IMR-90 (cell line): ENCODE data around the gene GSN. TPM values are rescaled to one million over a fixed set of nuclear protein-coding genes. Genes with fewer than 3 reads are reported as not detected.
A peak's percentile ranks its signal among the peaks of the same experiment; 100 is the strongest.

Source experiments
- ATAC-seq: fragments of 200-7000 bp; cut with Tn5 transposase; 2 replicates; pipeline ENCODE4 v1.9.1; 2020; ENCODE audit warnings: low read depth, mild to moderate bottlenecking, moderate library complexity
- BruUV-seq: library from RNA; stranded (reverse); fragments of 400-500 nt; replicated peaks from 2 replicates; lab custom pipeline; 2021; lab: Mats Ljungman, UMichigan
- CTCF ChIA-PET: fragments of 300-600 bp; formaldehyde crosslinking; extraction: SDS; loops from one replicate; lab custom pipeline; 2021; ENCODE audit warnings: antibody characterized with exemption; lab: Yijun Ruan, JAX
- POLR2A ChIA-PET: fragments of 300-600 bp; sonication (Branson Sonifier 250); formaldehyde crosslinking; loops from one replicate; lab custom pipeline; 2022; ENCODE audit warnings: antibody characterized with exemption; ENCODE audit not compliant: unreplicated experiment; lab: Charles Lee
- DNase-seq: peaks from one replicate; pipeline ENCODE4 v3.0.0; 2013
- H2AFZ ChIP-seq: replicated peaks from 2 replicates; pipeline ENCODE3; 2013; ENCODE audit warnings: low read length, mild to moderate bottlenecking; ENCODE audit not compliant: poor library complexity
- H2AK5ac ChIP-seq: 2 replicates; pipeline ENCODE4 v1.6.1; 2013; ENCODE audit warnings: low read depth, low read length, inconsistent platforms
- H2AK9ac ChIP-seq: replicated peaks from 2 replicates; pipeline ENCODE3; 2013; ENCODE audit warnings: mild to moderate bottlenecking, low read depth, low read length, moderate library complexity; ENCODE audit not compliant: poor library complexity
- H2BK120ac ChIP-seq: 2 replicates; pipeline ENCODE4 v1.6.1; 2013; ENCODE audit warnings: low read depth, low read length, inconsistent platforms
- H2BK15ac ChIP-seq: 3 replicates; pipeline ENCODE4 v1.6.1; 2013; ENCODE audit warnings: low read depth, low read length, inconsistent platforms
- H2BK20ac ChIP-seq: 2 replicates; pipeline ENCODE4 v1.6.1; 2013; ENCODE audit warnings: low read depth, mild to moderate bottlenecking, inconsistent platforms, low read length, moderate library complexity
- H2BK5ac ChIP-seq: 2 replicates; pipeline ENCODE4 v1.6.1; 2013; ENCODE audit warnings: mild to moderate bottlenecking, low read depth, low read length, inconsistent platforms; ENCODE audit not compliant: poor library complexity, severe bottlenecking
- H3K14ac ChIP-seq: replicated peaks from 2 replicates; pipeline ENCODE4 v1.6.1; 2013; ENCODE audit warnings: low read depth, low read length, inconsistent platforms
- H3K18ac ChIP-seq: 2 replicates; pipeline ENCODE4 v1.6.1; 2013; ENCODE audit warnings: low read depth, low read length, control low read depth
- H3K23ac ChIP-seq: 2 replicates; pipeline ENCODE4 v1.6.1; 2013; ENCODE audit warnings: low read depth, low read length, inconsistent platforms
- H3K27ac ChIP-seq: 2 replicates; pipeline ENCODE4 v1.5.1; 2013; ENCODE audit warnings: mild to moderate bottlenecking, control low read depth, low read length; ENCODE audit not compliant: insufficient read depth
- H3K27me3 ChIP-seq: 2 replicates; pipeline ENCODE4 v1.6.1; 2013; ENCODE audit warnings: low read length; ENCODE audit not compliant: control insufficient read depth, insufficient read depth
- H3K36me3 ChIP-seq: 2 replicates; pipeline ENCODE4 v1.6.1; 2013; ENCODE audit warnings: low read length, mixed read lengths; ENCODE audit not compliant: control insufficient read depth, insufficient read depth
- H3K4ac ChIP-seq: 2 replicates; pipeline ENCODE4 v1.6.1; 2013; ENCODE audit warnings: low read depth, low read length, inconsistent platforms
- H3K4me1 ChIP-seq: 2 replicates; pipeline ENCODE4 v1.6.1; 2013; ENCODE audit warnings: low read length, mixed read lengths; ENCODE audit not compliant: control insufficient read depth, insufficient read depth
- H3K4me2 ChIP-seq: 2 replicates; pipeline ENCODE4 v1.6.1; 2013; ENCODE audit warnings: low read depth, mild to moderate bottlenecking, control low read depth, low read length, moderate library complexity
- H3K4me3 ChIP-seq: 2 replicates; pipeline ENCODE4 v1.5.1; 2013; ENCODE audit warnings: low read depth, mild to moderate bottlenecking, control low read depth, low read length, moderate library complexity; ENCODE audit not compliant: insufficient read depth
- H3K56ac ChIP-seq: 2 replicates; pipeline ENCODE4 v1.6.1; 2013; ENCODE audit warnings: low read length, inconsistent platforms; ENCODE audit not compliant: insufficient read depth; ENCODE audit errors: extremely low read depth
- H3K79me1 ChIP-seq, 2 experiments: 2 replicates each; pipeline ENCODE4 v1.6.1; 2013; ENCODE audit warnings: low read length in 2 of 2, inconsistent platforms in 1 of 2, low read depth in 1 of 2
- H3K9ac ChIP-seq: 2 replicates; pipeline ENCODE4 v1.6.1; 2013; ENCODE audit warnings: low read depth, low read length, control low read depth
- H3K9me1 ChIP-seq: 2 replicates; pipeline ENCODE4 v1.6.1; 2013; ENCODE audit warnings: low read length, inconsistent platforms; ENCODE audit not compliant: insufficient read depth
- H3K9me3 ChIP-seq: 2 replicates; pipeline ENCODE4 v1.6.1; 2013; ENCODE audit warnings: low read length; ENCODE audit not compliant: control insufficient read depth, insufficient read depth
- H4K20me1 ChIP-seq: 2 replicates; pipeline ENCODE4 v1.6.1; 2013; ENCODE audit warnings: low read length, inconsistent platforms; ENCODE audit not compliant: insufficient read depth
- H4K5ac ChIP-seq: 2 replicates; pipeline ENCODE4 v1.6.1; 2013; ENCODE audit warnings: mild to moderate bottlenecking, low read depth, low read length, control low read depth
- H4K8ac ChIP-seq, 2 experiments: 2 replicates each; pipeline ENCODE4 v1.6.1; 2013; ENCODE audit warnings: low read depth in 2 of 2, low read length in 2 of 2, control low read depth in 1 of 2, inconsistent platforms in 1 of 2
- H4K91ac ChIP-seq: 2 replicates; pipeline ENCODE4 v1.6.1; 2013; ENCODE audit warnings: low read depth, low read length, inconsistent platforms; ENCODE audit not compliant: insufficient read depth
- BHLHE40 ChIP-seq: fragments of 150-350 bp; IDR thresholded peaks from 2 replicates; pipeline ENCODE4 v1.6.1; 2016; ENCODE audit warnings: mild to moderate bottlenecking, low read depth, low read length
- FOS ChIP-seq: fragments of 150-350 bp; IDR thresholded peaks from 2 replicates; pipeline ENCODE4 v1.6.1; 2016; ENCODE audit warnings: low read depth, low read length
- USF2 ChIP-seq: fragments of 150-350 bp; IDR thresholded peaks from 2 replicates; pipeline ENCODE4 v1.6.1; 2017; ENCODE audit warnings: mild to moderate bottlenecking, antibody characterized with exemption, low read length, low read depth
- WGBS, 2 experiments: methylation state at CpG; one replicate each; pipeline versions ENCODE4 v1.1.5 to v1.1.7; 2013; ENCODE audit warnings: missing lambda C conversion rate in 2 of 2; ENCODE audit not compliant: insufficient read length in 1 of 2; ENCODE audit errors: extremely low coverage in 2 of 2; 5-methylcytosine and 5-hydroxymethylcytosine counted together
- dilution Hi-C: fragments of 300-500 bp; cut with HindIII; formaldehyde crosslinking; loops from one replicate; pipeline ENCODE4 v1.14.3; 2018; ENCODE audit warnings: low sequenced_read_pairs; ENCODE audit not compliant: unreplicated experiment
- in situ Hi-C: fragments of 300-500 bp; cut with MboI; formaldehyde crosslinking; loops from 3 replicates; pipeline ENCODE4 v1.14.3; 2019; ENCODE audit warnings: low sequenced_read_pairs, inconsistent platforms, mixed read lengths
- intact Hi-C: fragments of 100-400 bp; cut with micrococcal nuclease; formaldehyde crosslinking; loops from 2 replicates; pipeline ENCODE4 v1.10.0; 2022
- polyA plus RNA-seq, 3 experiments: library from polyadenylated mRNA; depleted of rRNA; stranded (reverse); fragments of >200 nt; gene quantifications; 2 replicates each; pipeline ENCODE4 v1.2.3, GENCODE V29; 2012; ENCODE audit warnings: low replicate concordance in 1 of 3
- total RNA-seq: library from RNA; depleted of rRNA; stranded (reverse); fragments of >200 nt; gene quantifications from 2 replicates; pipeline ENCODE4 v1.2.3, GENCODE V29; 2012

Gene GSN
- total and polyA plus RNA-seq, 2 of the 4 experiments (the other 2 are of a cell fraction) = 495 to 547 TPM

- no peaks in the 10 kb centered on the region; the same call in 1 of the 2 replicates for H4K20me1 ChIP-seq
- peak overlapping the region; percentile 13; the same call in 1 of the 2 replicates for H2BK120ac ChIP-seq
- intact Hi-C loops (no loop called here), in situ Hi-C loops (loop anchor here (5.0 kb wide), 1 partner anchor 73 kb away; no protein-coding TSS in a partner anchor), dilution Hi-C loops (no loop called here)
- peak overlapping the region; percentile 35 for H4K91ac ChIP-seq
- ATAC-seq (no peak), DNase-seq (no peak)
- peaks cover 15% of the 10 kb centered on the region for H3K4me1 ChIP-seq
- H2BK15ac ChIP-seq = peak overlapping the region; percentile 98; the same call in 2 of the 3 replicates
- H3K14ac ChIP-seq = peak overlapping the region; percentile 52
- H3K79me1 ChIP-seq = peaks cover 19 to 58% of the 10 kb centered on the region in 2 experiments
- H3K4ac ChIP-seq = peak overlapping the region; percentile 89
- no peaks in the 10 kb centered on the region for H3K27me3 ChIP-seq
- BruUV-seq = no TSS peak
- peak overlapping the region; percentile 10; the same call in 1 of the 2 replicates for H3K23ac ChIP-seq
- no peak overlapping the region for H3K4me3 ChIP-seq
- H3K9me3 ChIP-seq = no peaks in the 10 kb centered on the region
- WGBS, 2 experiments = no CpG with 5 or more reads among the region's 2 CpGs
- no peak overlapping the region for H3K9ac ChIP-seq
- H2AK5ac ChIP-seq = peak overlapping the region; percentile 92
- H4K5ac ChIP-seq = peak overlapping the region; percentile 10; the same call in 1 of the 2 replicates
- no peak overlapping the region for H3K4me2 ChIP-seq
- H4K8ac ChIP-seq = peak overlapping the region; percentile 22 to 46; a peak in 2 of 4 replicates
- peaks cover 74% of the 10 kb centered on the region for H3K36me3 ChIP-seq
- no peak overlapping the region for H3K56ac ChIP-seq
- H3K9me1 ChIP-seq = peaks cover 41% of the 10 kb centered on the region
- ChIA-PET POLR2A (no interaction called here), CTCF (no interaction called here)
- H3K18ac ChIP-seq = peak overlapping the region; percentile 20; the same call in 1 of the 2 replicates
- H2BK20ac ChIP-seq = peak overlapping the region; percentile 72
- no peak overlapping the region for H2AFZ ChIP-seq
- TF ChIP-seq BHLHE40 (no peak), USF2 (no peak), FOS (no peak)
- peak overlapping the region; percentile 46 for H2BK5ac ChIP-seq
- H2AK9ac ChIP-seq = peak overlapping the region; percentile 55
- no peak overlapping the region for H3K27ac ChIP-seq
Measured at GRCh38 chr9:121324755-121325154, 56.8 kb downstream of the GSN start.
